ENCODE data around the gene VTI1A.
"Not testable (repeated sequence)": the region's sequence is repeated elsewhere in the genome, so short reads cannot be mapped to it uniquely, and the experiment has no call there.

Gene VTI1A

DNA sequence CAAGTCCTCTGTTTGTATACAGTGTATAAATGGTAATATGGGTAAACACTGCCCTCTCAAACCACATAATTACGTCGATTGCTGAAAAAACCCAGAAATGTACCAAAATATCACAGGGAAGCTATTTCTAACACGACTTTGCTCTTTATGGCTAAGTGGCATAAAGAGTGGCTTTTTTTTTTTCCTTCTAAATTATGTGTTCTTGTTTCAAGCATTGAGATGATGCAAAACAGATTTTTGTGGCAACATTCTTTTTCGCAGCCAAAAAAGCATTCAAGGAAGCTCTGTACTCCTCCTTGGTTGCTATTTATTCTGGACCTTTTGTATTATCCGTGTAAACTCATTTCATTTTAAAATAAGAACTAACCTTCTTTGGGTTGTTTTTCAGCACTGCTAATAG, 138.9 kb downstream of the VTI1A start:
- ChIA-PET CTCF (interaction anchor here (0.5 to 2.4 kb wide), 3 partner anchors 25 to 799 kb away, joined by 3 to 6 read pairs (median 3); no protein-coding TSS in a partner anchor), POLR2A (no interaction called here)
- H3K4me3 ChIP-seq (ENCODE audit: low read depth, low read length), result no peak overlapping the region
- DNase-seq (ENCODE audit: low read depth, low spot score), result no peak
- no peak for TF ChIP-seq CTCF (IDR thresholded peaks at IDR 0.05; ENCODE audit: insufficient read depth, low read length, missing control alignments)

- DNase-seq (ENCODE audit: low read depth, low spot score), result no peak
- no peak overlapping the region for H3K4me3 ChIP-seq (ENCODE audit: low read depth, low read length)
- CTCF ChIA-PET, result interaction anchor here (1.0 kb wide), 1 partner anchor 15 kb away, joined by 3 read pairs; no protein-coding TSS in a partner anchor
- POLR2A ChIA-PET, result no interaction called here
- TF ChIP-seq CTCF (IDR thresholded peaks at IDR 0.05; ENCODE audit: insufficient read depth, low read length, missing control alignments), result no peak
These were observed 140.7 kb downstream of the VTI1A start for GRCh38 chr10:112587729-112588128.

DNA sequence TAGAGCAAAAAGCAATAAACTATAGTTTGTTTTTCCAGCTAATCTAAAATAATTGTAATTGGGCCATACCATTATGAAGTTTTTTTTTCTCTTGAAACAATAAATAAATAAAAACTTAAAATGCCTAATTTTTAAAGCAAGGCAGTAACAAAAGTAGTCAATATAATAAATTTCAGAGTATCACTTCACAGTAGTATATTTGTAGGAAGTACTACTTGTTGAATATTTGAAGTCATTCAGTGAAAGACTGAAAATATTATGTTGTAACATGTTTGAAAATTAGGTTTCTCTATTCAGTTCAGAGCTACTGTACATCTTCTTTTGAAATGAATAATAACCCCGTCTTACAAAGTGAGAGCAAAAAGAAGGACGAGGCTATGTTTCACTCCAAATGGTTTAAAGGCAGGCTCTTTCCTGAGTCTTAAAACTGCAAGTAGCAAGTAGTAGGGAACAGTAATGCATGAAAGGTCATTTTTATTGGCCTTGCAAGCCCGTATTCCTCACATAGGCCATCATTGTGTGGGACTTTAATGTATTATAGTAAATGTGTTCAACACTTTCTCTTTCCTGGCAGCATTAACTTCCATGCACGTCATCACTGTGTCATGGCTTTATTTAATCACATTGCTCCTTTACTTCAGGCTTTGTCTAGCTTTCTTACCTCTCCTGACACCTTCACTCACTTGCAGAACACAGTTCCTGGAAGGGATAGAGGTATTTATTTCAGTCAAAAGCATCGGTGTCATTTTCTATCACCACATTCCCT, 141.4 kb downstream of the VTI1A start:
- CTCF ChIA-PET, result interaction anchor here (0.7 kb wide), 1 partner anchor 113 kb away, joined by 3 read pairs; no protein-coding TSS in a partner anchor
- H3K4me3 ChIP-seq (ENCODE audit: low read depth, low read length), result no peak overlapping the region
- no peak for TF ChIP-seq CTCF (IDR thresholded peaks at IDR 0.05; ENCODE audit: insufficient read depth, low read length, missing control alignments)
- DNase-seq (ENCODE audit: low read depth, low spot score), result no peak
- POLR2A ChIA-PET, result no interaction called here

DNA sequence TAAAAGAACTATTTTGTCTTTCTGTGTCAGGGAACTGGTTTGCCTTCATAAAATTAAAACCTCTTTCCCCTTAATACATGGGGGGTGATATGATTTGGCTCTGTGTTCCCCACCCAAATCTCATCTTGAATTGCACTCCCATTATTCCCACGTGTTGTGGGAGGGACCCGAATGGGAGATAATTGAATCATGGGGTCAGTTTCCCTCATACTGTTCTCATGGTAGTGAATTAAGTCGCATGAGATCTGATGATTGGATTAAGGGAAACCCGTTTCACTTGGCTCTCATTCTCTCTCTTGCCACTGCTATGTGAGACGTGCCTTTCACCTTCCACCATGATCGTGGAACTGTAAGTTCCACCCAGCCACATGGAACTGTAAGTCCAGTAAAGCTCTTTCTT, 142.1 kb downstream of the VTI1A start:
- no peak for TF ChIP-seq CTCF (IDR thresholded peaks at IDR 0.05; ENCODE audit: insufficient read depth, low read length, missing control alignments)
- POLR2A ChIA-PET, result interaction anchor here (0.6 kb wide), 1 partner anchor 954 kb away, joined by 3 read pairs; no protein-coding TSS in a partner anchor

GRCh38 chr10:112590786-112591185, 143.8 kb downstream of the VTI1A start:
- H3K4me3 ChIP-seq (ENCODE audit: low read depth, low read length); DNase-seq (ENCODE audit: low read depth, low spot score); CTCF ChIA-PET; POLR2A ChIA-PET: not testable (repeated sequence)

More for the DNA sequence above, 142.1 kb downstream of the VTI1A start:
- no peak overlapping the region for H3K4me3 ChIP-seq (ENCODE audit: low read depth, low read length)
- DNase-seq (ENCODE audit: low read depth, low spot score), result no peak
- CTCF ChIA-PET, result interaction anchor here (0.7 kb wide), 1 partner anchor 114 kb away, joined by 3 read pairs; no protein-coding TSS in a partner anchor

- POLR2A ChIA-PET, result no interaction called here
- no peak overlapping the region for H3K4me3 ChIP-seq (ENCODE audit: low read depth, low read length)
- TF ChIP-seq CTCF (IDR thresholded peaks at IDR 0.05; ENCODE audit: insufficient read depth, low read length, missing control alignments), result no peak
- DNase-seq (ENCODE audit: low read depth, low spot score), result no peak
- CTCF ChIA-PET, result no interaction called here
These were observed 146.0 kb downstream of the VTI1A start for GRCh38 chr10:112593023-112593422.
